HG03469 (cell line): ENCODE measurements around the gene VIPR2.
"Not testable (repeated sequence)": the region's sequence is repeated elsewhere in the genome, so short reads cannot be mapped to it uniquely, and the experiment has no call there.

Source experiments
- ATAC-seq: cut with Tn5 transposase; IDR thresholded peaks from one replicate; pipeline ENCODE4 v1.9.1; 2021; ENCODE audit warnings: mild to moderate bottlenecking, moderate library complexity, moderate number of reproducible peaks; ENCODE audit not compliant: unreplicated experiment

The VIPR2 gene

GRCh38 chr7:159140170-159140910 lies 4.3 kb downstream of the VIPR2 start:
- ATAC-seq = no peak

GRCh38 chr7:159139639-159140038 lies 5.0 kb downstream of the VIPR2 start:
- ATAC-seq = no peak

DNA sequence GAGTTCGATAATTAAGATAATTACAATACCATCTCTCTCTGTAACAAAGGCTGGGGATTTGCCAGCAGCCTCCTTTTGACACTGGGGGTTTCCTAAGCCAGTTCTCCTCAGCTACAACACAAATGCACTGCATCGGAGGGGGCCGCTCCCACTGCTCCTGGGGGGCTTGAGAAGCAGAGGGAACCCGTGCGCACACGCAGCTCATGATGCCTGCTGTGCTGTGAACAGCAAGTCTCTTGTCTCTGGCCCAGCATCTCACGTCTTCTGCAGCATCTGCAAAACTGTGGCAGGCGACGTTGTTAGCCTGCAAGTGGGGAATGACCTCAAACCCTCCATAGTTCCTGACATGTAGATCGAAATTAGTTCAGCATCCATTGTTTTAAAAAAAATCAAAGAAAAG lies 5.5 kb downstream of the VIPR2 start:
- no peak for ATAC-seq

DNA sequence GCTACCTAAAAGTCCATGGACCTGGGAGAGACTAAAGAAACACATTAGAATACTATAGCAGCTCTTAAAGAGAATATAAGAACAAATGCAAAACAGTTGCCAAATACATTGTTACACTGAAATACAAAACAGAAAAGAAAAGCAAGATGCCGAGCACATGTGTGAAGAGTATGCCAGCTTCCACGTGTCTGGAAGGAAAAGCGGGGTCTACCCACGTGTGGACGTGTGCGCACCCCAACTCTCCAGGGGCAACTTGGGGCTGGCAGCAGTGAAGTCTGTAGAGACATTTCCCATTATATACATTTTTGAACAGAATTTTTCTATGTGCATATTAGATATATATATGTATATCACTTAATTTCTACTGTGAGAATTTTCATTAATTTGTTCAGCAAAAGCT lies 6.2 kb downstream of the VIPR2 start:
- no peak for ATAC-seq

DNA sequence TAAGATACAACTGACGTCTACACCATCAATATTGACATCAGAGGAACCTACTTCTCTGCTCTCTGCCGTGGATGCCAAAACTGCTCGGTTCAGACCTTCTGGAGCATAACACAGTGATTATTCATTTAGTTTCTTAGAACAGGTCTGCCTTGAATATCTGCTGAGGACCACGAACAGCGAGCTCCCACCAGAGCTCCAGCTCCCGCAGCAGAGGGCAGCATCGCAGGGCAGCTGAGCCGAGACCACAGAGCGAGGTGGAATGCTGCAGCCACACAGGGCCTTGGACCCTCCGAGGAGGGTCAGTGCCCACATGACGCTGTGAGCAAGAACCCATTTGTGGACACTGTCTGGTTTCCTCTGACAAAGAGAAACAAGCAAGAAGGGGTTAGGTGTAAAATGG lies 6.8 kb downstream of the VIPR2 start:
- ATAC-seq = no peak

- ATAC-seq = no peak
Measured at GRCh38 chr7:159136846-159137245, 7.8 kb downstream of the VIPR2 start.

DNA sequence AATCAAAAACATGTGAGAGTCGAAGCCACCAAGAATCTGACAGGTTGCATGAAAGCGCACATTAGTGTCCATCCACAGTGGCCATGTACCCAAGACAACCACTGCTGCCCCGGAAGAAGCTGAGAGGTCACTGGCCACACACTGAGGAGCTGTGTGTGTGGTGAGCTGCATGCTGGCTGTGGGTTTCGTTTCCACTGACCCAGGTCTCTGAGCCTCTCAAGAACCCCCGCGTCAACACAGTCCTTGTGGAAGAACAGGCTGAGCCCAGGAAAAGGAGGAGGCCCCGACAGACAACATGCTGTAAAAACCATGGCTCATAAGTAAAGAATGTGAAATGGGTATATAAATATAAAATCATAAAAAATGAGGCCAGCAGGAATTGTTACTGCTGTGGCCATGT lies 8.2 kb downstream of the VIPR2 start:
- ATAC-seq = no peak

GRCh38 chr7:159136013-159136412 lies 8.7 kb downstream of the VIPR2 start:
- ATAC-seq = no peak

DNA sequence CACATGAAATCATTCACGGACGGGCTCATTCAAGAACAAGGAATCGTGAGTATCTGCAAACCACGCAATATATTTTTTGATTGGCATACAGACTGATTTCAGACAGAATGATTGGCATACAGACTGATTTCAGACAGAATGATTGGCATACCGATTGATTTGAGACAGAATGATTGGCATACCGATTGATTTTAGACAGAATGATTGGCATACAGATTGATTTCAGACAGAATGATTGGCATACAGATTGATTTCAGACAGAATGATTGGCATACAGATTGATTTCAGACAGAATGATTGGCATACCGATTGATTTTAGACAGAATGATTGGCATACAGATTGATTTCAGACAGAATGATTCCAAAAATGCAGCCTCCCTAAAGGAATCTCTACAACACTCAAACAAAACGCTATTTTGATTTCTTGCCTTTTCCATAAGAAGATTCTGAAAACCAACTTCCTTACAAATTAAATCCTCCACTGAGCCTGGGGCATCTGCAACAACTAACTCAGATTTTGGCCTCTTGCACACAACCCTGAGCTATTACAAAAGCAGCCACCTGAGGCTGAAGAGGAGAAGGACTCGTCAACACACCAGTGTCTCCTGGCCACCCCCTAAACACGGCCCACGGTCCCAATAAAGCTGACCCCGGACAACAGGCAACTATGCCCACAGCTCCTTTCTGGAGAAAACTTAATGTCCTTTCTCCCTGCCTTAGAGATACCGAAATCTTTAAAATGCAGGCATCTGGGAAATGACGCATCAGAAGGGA lies 11.8 kb downstream of the VIPR2 start:
- ATAC-seq = not testable (repeated sequence)

- no peak for ATAC-seq
Measured at GRCh38 chr7:159130820-159131219, 13.8 kb downstream of the VIPR2 start.

- no peak for ATAC-seq
Measured at GRCh38 chr7:159130199-159130775, 14.4 kb downstream of the VIPR2 start.

DNA sequence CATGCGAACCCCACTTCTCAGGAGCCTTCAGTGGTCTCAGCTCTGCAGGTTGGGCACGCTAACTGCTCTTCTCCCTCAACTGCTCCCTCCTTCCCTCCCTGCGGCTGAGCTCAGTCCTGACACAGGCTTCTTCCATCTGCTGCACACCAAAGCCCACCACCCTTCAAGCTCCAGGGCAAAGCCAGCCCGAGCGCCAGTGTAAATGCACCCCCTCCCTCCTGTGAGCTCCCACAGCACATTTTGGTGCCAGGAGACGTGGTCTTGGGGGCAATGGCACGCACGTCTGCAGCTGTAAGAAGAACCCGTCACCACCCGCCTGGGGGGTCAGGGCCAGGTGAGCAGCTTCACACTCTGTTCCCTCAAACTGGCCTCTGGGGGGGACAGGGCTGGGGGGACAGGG lies 15.9 kb downstream of the VIPR2 start:
- ATAC-seq = no peak

DNA sequence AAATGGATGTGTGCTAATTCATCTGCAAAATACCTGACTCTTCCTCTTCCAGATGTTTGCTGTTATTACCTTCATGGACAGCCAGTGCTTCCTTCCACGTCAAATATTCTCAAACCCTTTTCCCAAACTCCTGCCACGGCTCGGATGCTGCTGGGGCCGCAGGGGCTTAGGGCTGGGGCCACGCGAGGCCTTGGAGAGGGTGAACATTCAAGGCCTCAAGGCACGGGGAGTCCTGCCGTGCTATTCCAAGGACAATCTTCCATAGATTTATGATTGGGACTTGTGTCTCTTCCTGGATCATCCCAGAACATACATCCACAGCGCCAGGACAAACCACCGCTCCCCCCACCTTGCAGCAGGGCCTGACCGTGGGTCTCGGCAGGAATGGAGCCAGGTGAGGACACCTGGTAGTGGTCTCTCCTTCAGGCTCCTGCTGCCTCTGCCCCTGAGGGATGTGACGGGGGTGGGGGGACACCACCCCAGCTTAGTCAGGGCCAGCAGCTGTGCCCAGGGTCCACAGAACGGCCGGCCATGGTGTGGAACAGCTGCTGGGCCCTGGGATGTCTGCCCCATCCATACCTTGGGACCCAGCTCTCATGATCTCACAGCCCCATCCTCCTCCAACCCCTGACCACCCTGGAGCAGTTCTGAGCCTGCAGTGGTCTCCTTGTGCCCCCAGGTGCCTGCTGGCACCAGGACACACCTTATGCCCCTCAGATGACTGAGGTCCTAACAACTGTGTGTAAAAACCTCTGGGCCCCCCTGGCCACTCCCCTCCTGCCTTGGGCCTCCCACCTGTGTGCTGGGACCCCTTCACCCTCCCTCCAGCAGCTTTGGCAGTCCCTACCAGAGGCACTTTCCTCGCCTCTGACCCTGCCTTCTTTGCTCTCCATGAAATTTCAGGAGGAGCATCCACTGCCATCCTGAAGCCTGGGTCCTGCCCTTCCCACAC lies 16.7 kb downstream of the VIPR2 start:
- ATAC-seq = no peak

- no peak for ATAC-seq
Measured at GRCh38 chr7:159126311-159127260, 18.1 kb downstream of the VIPR2 start.

GRCh38 chr7:159125955-159126270 lies 18.8 kb downstream of the VIPR2 start:
- no peak for ATAC-seq

- ATAC-seq = no peak
Measured at GRCh38 chr7:159125104-159125954, 19.3 kb downstream of the VIPR2 start.

GRCh38 chr7:159123793-159124192 lies 20.9 kb downstream of the VIPR2 start:
- not testable (repeated sequence) for ATAC-seq

DNA sequence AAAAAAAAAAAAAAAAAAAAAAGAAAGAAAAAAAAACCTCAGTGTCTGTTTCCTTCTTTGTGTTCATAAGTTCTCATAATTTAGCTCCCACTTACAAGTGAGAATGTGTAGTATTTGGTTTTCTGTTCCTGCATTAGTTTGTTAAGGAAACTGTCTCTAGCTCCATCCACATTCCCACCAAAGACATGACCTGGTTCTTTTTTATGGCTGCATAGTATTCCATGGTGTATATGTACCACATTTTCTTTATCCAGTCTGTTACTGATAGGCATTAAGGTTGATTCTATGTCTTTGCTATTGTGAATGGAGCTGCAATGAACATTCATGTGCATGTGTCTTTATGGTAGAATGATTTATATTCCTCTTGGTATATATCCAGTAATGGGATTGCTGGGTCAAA lies 21.4 kb downstream of the VIPR2 start:
- not testable (repeated sequence) for ATAC-seq

GRCh38 chr7:159122276-159122675 lies 22.4 kb downstream of the VIPR2 start:
- no peak for ATAC-seq
